Small intestine (tissue), 7 donors: ENCODE data around the gene ACSS2. TPM values are rescaled to one million over a fixed set of nuclear protein-coding genes. Genes with fewer than 3 reads are reported as not detected.

Experiments
- DNase-seq, 2 donors: peaks; one replicate each; pipeline versions ENCODE4 v3.0.0 to v3.0.0-alpha.2; 2013
- FAIRE-seq: peaks from 2 replicates; lab custom pipeline; 2012; peaks lifted over from hg19 to GRCh38; lab: Jason Lieb, UNC
- H3K27ac ChIP-seq, 3 donors: one replicate each; pipeline ENCODE4 v1.5.1; 2013; ENCODE audit warnings: low read length in 2 of 3, mild to moderate bottlenecking in 2 of 3, control low read depth in 1 of 3, inconsistent platforms in 1 of 3, low read depth in 1 of 3, moderate library complexity in 1 of 3
- H3K27me3 ChIP-seq, 3 donors: one replicate each; pipeline ENCODE4 v1.6.1; 2013; ENCODE audit warnings: low read length in 3 of 3, inconsistent platforms in 1 of 3; ENCODE audit not compliant: control insufficient read depth in 3 of 3, insufficient read depth in 3 of 3
- H3K36me3 ChIP-seq, 3 donors: one replicate each; pipeline ENCODE4 v1.6.1; 2013; ENCODE audit warnings: low read length in 3 of 3, inconsistent platforms in 1 of 3, low read depth in 1 of 3, mild to moderate bottlenecking in 1 of 3, moderate library complexity in 1 of 3; ENCODE audit not compliant: control insufficient read depth in 3 of 3, insufficient read depth in 2 of 3
- H3K4me1 ChIP-seq, 3 donors: one replicate each; pipeline ENCODE4 v1.6.1; 2013; ENCODE audit warnings: low read length in 2 of 3, inconsistent platforms in 1 of 3, low read depth in 1 of 3, mild to moderate bottlenecking in 1 of 3, moderate library complexity in 1 of 3; ENCODE audit not compliant: control insufficient read depth in 3 of 3, insufficient read depth in 2 of 3
- H3K4me3 ChIP-seq, 3 donors: one replicate each; pipeline ENCODE4 v1.5.1; 2013; ENCODE audit warnings: low read length in 3 of 3, control low read depth in 1 of 3, inconsistent platforms in 1 of 3, low read depth in 1 of 3, mild to moderate bottlenecking in 1 of 3, moderate library complexity in 1 of 3
- H3K9me3 ChIP-seq, 2 donors: one replicate each; pipeline ENCODE4 v1.6.1; 2013; ENCODE audit warnings: low read depth in 1 of 2, low read length in 1 of 2; ENCODE audit not compliant: control insufficient read depth in 2 of 2, insufficient read depth in 1 of 2
- WGBS, 3 donors: extraction: QIAGEN DNeasy Blood & Tissue Kit; methylation state at CpG; one replicate each; pipeline ENCODE4 v1.1.7; 2013; 5-methylcytosine and 5-hydroxymethylcytosine counted together
- polyA plus RNA-seq, 4 donors: library from polyadenylated mRNA; stranded (reverse) in 3 of 4; unstranded in 1 of 4; fragments of 200-250 nt in 3 of 4; fragments of 120-200 nt in 1 of 4; gene quantifications; one replicate each; pipeline versions ENCODE4 v1.2.1 to v1.2.3, GENCODE V29; 2013
- donor health status: healthy with polysubstance abuse.
- donor health status: control.
- donor health status: control.
- donor health status: Bipolar disorder and iron deficiency.
- donor health status: healthy.

The ACSS2 gene
- polyA plus RNA-seq, 4 donors = 37.0 to 295 (median 161) TPM

DNA sequence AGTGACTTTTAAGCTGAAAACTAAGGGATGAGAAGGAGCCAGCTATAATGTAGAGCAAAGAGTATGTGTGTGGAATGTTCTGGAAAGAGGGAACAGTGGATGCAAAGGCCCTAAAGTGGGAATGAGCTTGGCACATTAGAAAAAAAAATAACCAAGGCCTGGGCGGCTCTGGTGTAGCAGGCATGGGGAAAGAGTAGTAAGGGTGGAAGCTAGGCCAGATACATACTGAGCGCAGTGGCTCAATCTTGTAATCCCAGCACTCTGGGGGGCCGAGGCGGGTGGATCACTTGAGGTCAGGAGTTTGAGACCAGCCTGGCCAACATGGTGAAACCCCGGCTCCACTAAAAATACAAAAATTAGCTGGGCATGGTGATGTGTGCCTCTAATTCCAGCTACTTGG, 12.2 kb upstream of the ACSS2 start:
- Histone ChIP-seq H3K27ac (no peak overlapping the region), H3K4me3 (no peak overlapping the region), H3K36me3 (peaks cover 0 to 6% (median 0%) of the 10 kb centered on the region in 3 donors), H3K27me3 (peaks cover 0 to 17% (median 0%) of the 10 kb centered on the region in 3 donors), H3K9me3 (no peaks in the 10 kb centered on the region), H3K4me1 (peaks cover 0 to 8% (median 6%) of the 10 kb centered on the region in 3 donors)
- DNase-seq (no peak), FAIRE-seq (no peak)
- 96 to 97% (median 96%) methylated on average over 5 of the region's 5 CpGs for WGBS, 3 donors

DNA sequence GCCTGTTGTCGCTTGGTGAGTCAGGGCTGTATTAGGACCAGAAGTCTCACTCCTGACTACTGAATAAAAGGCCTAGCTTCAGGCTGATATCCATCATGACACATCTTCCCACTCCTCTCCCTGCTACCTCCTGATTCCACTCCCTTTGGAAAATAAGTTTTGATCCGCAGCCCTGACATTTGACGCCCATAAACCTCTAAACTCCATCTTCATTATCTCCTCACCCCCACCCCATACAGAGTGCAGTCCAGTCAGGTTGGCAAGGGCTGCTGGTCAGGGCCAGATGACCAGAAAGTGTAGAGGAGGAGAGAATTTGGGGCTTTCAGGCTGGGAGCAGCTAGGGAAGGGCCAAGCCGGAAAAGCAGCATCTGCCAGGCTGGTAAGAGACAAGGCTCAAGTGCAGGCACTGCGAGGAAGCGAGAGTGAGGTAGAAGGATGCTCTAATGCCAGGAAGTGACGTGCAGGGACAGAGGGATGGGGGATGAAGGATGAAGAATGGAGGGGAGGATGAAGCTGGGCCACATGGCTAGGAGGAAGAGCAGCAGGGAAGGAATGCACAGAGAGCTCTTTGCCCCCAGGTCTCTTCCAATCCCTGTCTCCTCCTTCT, 5.0 kb upstream of the ACSS2 start:
- H3K36me3 ChIP-seq = no peaks in the 10 kb centered on the region
- H3K4me1 ChIP-seq = peaks cover 2 to 26% (median 5%) of the 10 kb centered on the region in 3 donors
- no peak overlapping the region for H3K27ac ChIP-seq
- no peak for FAIRE-seq
- H3K4me3 ChIP-seq = no peak overlapping the region
- WGBS, 3 donors = 91 to 97% (median 95%) methylated on average over 7 of the region's 7 CpGs
- DNase-seq = no peak
- H3K9me3 ChIP-seq = no peaks in the 10 kb centered on the region
- H3K27me3 ChIP-seq = peaks cover 0 to 28% (median 0%) of the 10 kb centered on the region in 3 donors

DNA sequence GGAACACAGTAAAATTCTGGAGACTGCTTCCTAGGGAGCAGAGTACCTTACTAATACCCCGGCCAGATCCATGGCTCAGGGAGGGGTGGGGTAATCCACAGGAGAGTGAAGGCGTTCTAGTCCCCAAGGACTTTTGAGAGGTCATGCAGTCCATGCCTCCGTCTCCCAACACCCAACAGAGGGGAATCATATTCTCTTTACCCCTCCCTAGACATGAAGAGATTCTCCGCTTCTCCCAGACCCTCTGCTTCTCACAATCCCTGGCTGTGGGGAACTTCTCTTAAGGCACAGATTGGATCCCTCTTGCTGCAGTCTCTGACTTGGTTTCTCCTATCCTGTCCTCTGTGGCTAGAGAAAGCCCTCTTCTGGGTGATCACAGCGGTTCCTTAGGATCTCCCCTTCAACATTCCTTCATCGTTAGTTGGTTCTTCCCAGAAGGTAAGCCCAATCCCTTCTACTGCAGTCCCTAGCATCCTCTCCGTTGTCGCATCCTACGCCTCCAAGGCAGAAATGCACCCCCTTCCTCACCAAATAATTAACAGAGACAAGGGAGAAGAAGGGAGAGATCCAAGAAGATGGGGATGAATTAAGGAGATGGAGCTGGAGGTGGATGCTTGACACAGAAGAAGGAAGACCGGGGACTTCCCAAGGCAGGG, 4.3 kb upstream of the ACSS2 start:
- H3K9me3 ChIP-seq = no peaks in the 10 kb centered on the region
- H3K4me1 ChIP-seq = peaks cover 2 to 28% (median 5%) of the 10 kb centered on the region in 3 donors
- DNase-seq (no peak), FAIRE-seq (no peak)
- peak overlapping the region in 1 of 3 donors; percentile 45 for H3K27ac ChIP-seq
- peaks cover 0 to 28% (median 0%) of the 10 kb centered on the region in 3 donors for H3K27me3 ChIP-seq
- peak overlapping the region; percentile 40 to 51 (median 48) for H3K4me3 ChIP-seq
- 35 to 46% (median 44%) methylated on average over 9 to 10 of the region's 10 CpGs for WGBS, 3 donors
- H3K36me3 ChIP-seq = no peaks in the 10 kb centered on the region

DNA sequence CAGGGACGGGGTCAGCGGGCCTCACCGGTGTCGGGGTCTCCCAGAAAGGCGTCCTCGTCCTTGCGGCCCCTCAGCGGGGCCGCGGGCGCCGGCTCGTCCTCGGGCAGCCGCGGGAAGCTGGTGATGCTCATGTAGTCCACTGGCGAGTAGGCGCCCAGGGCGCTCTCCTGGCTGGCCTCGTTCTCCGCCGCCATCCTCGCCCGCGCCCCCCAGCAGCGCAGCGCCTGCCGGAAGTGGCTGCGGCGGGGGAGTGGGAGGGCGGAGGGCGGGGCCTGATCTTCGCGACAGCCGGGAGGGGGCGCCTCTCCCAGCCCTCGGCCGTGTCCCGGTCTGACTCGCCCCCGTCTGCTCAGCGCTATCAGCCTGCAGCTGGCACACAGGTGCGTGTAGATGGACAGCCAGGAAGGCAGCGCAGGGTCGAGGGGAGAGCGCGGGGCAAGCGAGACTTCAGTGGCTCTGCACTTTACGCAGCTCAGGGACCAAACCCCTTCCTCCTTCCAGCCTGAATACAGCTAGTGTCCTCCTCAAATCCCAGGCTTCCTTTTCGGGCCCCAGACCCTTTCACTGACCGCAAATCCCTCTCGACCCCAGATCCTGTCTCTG, 3.7 kb upstream of the ACSS2 start, which contains the start of gene GGT7:
Gene GGT7 (minus strand): TSS at position 235 of the 603 bp plus-strand sequence. CDS start 41 bp downstream, at position 194.
- no peak for FAIRE-seq
- peaks cover 0 to 28% (median 0%) of the 10 kb centered on the region in 3 donors for H3K27me3 ChIP-seq
- H3K4me3 ChIP-seq = peak within 1 kb of the TSS; percentile 40 to 51 (median 48)
- DNase-seq = peak; percentile 83 to 84
- H3K36me3 ChIP-seq = no peaks in the 10 kb centered on the region
- H3K27ac ChIP-seq = peak within 1 kb of the TSS in 1 of 3 donors; percentile 45
- peaks cover 2 to 30% (median 5%) of the 10 kb centered on the region in 3 donors for H3K4me1 ChIP-seq
- WGBS, 3 donors = 0 to 2% (median 1%) methylated on average over 27 to 52 of the region's 52 CpGs
- H3K9me3 ChIP-seq = no peaks in the 10 kb centered on the region

DNA sequence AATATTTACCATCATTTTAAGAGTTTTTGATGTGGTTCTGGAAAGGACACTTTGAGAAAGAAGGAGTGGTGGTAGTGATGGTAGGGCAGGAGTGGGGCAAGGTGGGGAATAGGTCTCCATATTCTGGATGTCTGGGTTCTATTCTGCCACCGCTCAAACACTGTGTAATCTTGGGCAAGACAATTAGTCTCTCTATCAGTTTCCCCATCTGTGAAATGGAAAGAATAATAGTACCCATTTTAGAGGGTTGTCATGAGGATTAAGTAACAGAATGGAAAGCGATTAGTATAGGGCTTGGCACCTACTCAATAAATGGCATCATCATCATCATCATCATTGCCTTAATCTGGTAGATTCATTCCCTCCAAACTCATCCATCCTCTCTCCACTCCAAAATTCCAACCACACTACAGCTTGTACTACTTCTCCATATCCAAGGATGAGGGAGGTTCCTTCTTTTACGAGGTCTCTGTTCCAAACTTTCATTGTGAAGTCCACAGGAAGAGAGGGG, 2.8 kb upstream of the ACSS2 start:
- DNase-seq (no peak), FAIRE-seq (no peak)
- Histone ChIP-seq H3K4me1 (peaks cover 2 to 30% (median 7%) of the 10 kb centered on the region in 3 donors), H3K27me3 (peaks cover 0 to 25% (median 0%) of the 10 kb centered on the region in 3 donors), H3K4me3 (no peak overlapping the region), H3K9me3 (no peaks in the 10 kb centered on the region), H3K27ac (no peak overlapping the region), H3K36me3 (no peaks in the 10 kb centered on the region)
- 45 to 55% (median 48%) methylated on average over 3 of the region's 3 CpGs for WGBS, 3 donors

DNA sequence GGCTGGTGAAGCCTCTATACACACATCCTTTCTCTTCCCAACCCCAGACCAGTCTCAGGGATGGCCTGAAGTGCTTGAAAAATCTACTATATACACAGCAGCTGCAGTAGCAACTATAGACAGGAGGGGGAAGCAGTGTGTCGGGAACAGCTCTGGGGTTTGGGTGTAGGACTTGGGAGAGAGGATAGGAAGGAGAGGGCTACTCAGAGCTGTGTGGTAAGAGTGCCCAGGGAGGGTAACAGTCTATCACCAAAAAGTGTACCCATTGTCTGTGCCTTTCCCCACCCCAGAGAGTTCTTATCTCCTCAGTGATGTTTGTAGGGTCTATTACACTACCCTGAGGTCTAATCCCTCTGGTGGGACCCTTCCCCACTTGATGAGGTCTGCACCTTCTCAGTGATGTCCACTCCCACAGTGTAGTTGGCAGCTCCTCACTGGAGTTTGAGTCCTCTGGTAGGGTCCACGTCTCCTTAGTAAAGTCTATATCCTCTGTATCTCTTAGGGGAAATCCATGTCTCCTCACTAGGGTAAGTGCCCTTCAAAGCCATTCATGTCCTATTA, 2.2 kb upstream of the ACSS2 start:
- 11 to 26% (median 16%) methylated on average over 2 of the region's 2 CpGs for WGBS, 3 donors
- Histone ChIP-seq H3K4me1 (peaks cover 2 to 30% (median 7%) of the 10 kb centered on the region in 3 donors), H3K27me3 (peaks cover 0 to 24% (median 0%) of the 10 kb centered on the region in 3 donors), H3K4me3 (no peak overlapping the region), H3K36me3 (no peaks in the 10 kb centered on the region), H3K27ac (peak overlapping the region; percentile 65 to 97 (median 89)), H3K9me3 (no peaks in the 10 kb centered on the region)
- peak; percentile 86 to 92 for DNase-seq
- FAIRE-seq = no peak

DNA sequence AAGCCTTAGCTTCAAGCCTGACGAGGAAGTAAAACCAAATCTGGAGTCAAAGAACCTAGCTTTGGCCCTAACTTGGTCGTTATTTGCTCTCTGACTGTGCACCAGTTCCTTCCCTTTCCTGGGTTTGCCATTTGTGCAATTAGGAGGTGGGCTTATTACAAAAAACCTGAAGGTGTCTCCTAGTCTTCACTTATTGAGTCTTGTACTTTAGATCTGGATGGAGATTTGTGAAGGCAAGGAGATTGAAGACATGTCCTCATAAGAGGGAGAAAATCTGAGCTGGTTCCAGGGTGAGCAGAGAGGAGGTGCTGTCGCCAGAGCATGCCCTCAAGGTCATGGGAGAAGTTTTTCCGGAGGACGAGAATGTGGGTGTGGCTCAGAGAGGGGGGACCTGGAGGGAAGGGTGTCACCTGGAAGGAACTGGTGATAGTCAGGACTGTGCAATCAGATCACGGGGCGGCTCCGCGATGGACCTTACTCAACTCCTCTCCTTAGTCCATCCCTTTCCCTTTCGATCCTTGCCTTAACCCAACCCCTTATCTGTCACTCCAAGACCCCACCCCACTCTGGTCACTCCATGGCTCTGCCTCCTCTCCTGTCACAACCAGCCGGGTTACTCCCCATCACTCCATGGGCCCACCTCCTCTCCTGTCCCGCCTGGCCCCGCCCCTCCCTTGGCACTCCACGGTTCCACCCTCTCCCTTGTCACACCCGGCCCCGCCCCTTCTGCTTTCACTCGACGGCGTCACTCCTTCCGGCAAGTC, 588 bp upstream of the ACSS2 start:
- 3 to 9% (median 6%) methylated on average over 17 to 20 of the region's 20 CpGs for WGBS, 3 donors
- Histone ChIP-seq H3K27me3 (peaks cover 0 to 24% (median 0%) of the 10 kb centered on the region in 3 donors), H3K27ac (peak overlapping the region; percentile 65 to 97 (median 89)), H3K36me3 (no peaks in the 10 kb centered on the region), H3K4me3 (peak overlapping the region in 2 of 3 donors; percentile 70 to 86), H3K9me3 (no peaks in the 10 kb centered on the region), H3K4me1 (peaks cover 2 to 41% (median 7%) of the 10 kb centered on the region in 3 donors)
- FAIRE-seq (no peak), DNase-seq (peak; percentile 98 to 100)
